Skin of body (tissue), 3 donors: Measurements from ENCODE around the gene AUNIP. TPM values are rescaled to one million over a fixed set of nuclear protein-coding genes. Genes with fewer than 3 reads are reported as not detected.

Experiments
- DNase-seq: peaks from one replicate; lab custom pipeline; 2025; lab: John Stamatoyannopoulos, UW
- small RNA-seq: library from RNA; depleted of rRNA; stranded (forward); fragments of <200 nt; gene quantifications from one replicate; pipeline ENCODE3, GENCODE V24; 2014; ENCODE audit warnings: low replicate concordance
- total RNA-seq: library from RNA; depleted of rRNA; stranded (reverse); fragments of >200 nt; gene quantifications from one replicate; pipeline ENCODE4 v1.2.3, GENCODE V29; 2014

The AUNIP gene
- total RNA-seq, 1 donor from 2014 or later = 1.1 TPM

GRCh38 chr1:25795946-25796810 lies 63.1 kb downstream of the AUNIP start:
- no peak for DNase-seq

- DNase-seq = no peak
Observed at GRCh38 chr1:25795211-25795610, 64.0 kb downstream of the AUNIP start.

DNA sequence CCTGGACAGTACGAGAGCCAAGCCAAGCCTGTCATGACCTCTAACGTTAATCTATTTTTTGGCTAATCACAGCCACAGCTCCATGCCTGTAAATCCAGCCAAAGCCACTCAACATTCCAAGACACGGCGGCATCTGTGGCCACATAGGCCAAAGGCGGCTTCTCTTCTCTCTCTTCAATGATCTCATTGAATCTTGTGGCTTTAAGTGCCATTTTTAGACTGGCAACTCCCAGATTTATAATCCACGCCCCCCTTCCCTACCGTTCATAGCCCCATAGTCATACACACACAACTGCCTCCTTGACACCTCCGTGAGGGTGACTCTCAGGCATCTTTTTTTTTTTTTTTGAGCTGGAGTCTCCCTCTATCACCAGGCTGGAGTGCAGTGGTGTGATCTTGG lies 64.9 kb downstream of the AUNIP start:
- no peak for DNase-seq

GRCh38 chr1:25793585-25794170 lies 65.6 kb downstream of the AUNIP start:
- no peak for DNase-seq

GRCh38 chr1:25792115-25792514 lies 67.1 kb downstream of the AUNIP start:
- DNase-seq = no peak

DNA sequence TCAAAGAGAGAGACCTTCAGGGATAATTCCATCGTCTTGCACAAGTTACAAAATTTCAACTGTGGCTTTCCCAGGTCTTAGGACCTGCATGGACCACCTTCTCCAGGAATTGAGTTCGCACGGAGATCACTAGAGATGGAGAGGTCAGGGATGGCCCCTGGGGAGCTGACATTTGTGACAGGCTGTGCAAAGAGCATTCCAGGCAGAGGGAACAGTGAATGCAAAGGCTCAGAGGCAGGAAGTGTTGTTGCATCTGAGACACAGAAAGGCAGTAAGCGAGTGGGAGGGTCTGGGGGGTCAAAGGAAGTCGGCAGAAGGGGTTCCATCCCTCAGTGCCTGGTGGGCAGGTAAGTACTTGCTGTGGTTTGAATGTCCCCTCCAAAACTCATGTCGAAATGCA lies 68.8 kb downstream of the AUNIP start:
- no peak for DNase-seq

GRCh38 chr1:25787760-25788166 lies 71.5 kb downstream of the AUNIP start:
- no peak for DNase-seq

DNA sequence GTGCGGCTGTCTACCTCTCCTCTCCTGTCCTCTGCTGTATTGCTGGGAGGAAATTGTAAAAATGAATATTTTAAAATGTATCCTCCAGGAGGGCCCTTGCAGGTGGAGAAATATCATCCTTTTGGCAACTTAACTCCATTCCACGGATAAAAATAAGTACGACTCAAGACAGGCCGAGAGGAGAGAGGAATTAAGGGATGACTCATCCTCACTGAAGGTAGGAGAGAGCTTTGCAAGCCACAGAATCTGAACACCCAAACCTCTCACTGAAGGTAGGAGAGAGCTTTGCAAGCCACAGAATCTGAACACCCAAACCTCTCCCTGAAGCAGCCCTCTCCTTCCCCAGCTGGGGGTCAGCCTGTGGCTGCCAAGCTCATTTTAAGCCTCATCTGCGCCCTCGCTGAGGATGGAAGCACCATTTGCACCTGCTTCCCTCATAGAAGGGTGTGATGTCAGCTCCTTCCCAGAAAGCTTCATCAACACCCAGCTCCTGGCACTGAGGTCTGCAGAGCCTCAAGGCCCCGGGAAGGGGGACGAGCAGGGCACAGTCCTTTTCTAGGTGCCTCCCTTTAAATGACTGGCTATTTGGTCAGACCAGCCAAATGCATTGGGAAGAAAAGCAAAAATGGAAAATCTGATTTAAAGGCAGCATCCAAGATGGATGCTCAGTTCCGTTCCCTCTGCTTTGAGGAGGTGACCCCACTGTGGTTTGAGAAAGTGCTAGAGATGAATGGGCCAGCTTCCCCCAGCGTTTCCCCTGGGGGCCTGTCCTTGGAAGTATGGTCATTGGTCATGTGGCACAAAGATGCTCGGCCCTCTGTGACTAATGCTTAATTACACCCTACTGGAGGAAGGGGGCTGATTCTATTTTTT lies 72.1 kb downstream of the AUNIP start:
- no peak for DNase-seq

DNA sequence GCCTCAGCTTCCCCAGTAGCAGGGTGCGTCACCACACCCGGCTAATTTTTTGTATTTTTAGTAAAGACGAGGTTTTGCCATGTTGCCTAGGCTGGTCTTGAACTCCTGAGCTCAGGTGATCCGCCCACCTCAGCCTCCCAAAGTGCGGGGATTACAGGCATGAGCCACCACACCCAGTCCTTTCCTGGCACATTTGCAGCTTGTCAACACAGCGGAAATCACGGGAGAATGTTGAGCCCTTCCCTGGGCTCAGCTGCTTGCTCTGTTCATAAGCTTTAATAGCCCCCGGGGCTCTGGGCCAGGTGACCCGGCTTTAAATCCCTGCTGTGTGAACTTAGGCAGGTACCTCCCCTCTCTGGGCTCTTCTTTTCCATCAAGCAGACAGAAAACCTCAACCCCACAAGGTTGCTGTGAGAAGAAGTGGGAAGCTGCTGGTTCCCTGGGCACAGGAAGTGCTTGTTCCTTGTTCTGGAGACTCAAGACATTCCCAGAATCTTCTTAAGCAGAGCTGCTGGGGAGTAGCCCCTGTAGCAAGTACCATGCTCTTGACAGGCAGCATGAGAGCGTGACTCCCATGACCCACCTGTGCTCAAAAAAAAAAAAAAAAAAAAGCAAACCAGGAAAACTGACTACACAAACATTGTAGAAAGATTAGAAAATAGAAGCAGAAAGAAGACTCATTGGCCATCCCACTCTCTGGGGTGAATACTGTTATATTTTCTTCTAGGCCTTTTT lies 73.8 kb downstream of the AUNIP start:
- DNase-seq = no peak

DNA sequence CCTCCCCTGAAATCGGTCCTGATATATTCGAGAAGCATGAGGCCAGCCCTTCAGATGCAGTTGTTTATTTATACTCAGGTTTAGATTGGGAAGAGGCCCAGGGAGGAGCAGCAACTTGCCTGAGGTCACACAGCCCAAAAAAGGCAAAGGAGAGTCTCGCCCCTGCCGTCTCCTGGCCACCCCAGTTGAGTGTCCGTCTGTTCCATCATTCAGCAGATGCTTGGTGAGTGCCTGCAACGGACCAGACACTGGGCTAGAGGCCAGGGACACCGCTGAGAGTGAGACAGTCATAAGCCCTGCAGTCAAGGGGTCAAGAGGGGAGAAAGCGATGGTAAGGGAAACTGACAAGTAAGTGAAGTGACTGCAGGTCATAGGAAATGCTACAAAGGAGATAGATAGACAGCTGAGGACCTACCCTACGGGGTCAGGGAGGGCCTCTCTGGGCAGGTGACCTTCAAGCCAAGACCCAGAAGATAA lies 74.6 kb downstream of the AUNIP start:
- DNase-seq = no peak

Small RNAs within 50 kb of the gene (small RNA-seq; reads per million reads assigned to genes)
- gene AL033528.1 = not detected
- gene RF00019 = not detected
- gene SNRPFP2 = not detected

Other genes with a start within 250 kb of the AUNIP start
- 7.9 TPM for gene MAN1C1, start 242.7 kb downstream of the AUNIP start, total RNA-seq
- gene SELENON, start 59.3 kb downstream of the AUNIP start, total RNA-seq = 15.9 TPM
- gene MTFR1L, start 39.5 kb downstream of the AUNIP start, total RNA-seq = 29.3 TPM
- 8.4 TPM for gene PAQR7, start 16.3 kb upstream of the AUNIP start, total RNA-seq
- 147 TPM for gene STMN1, start 47.0 kb upstream of the AUNIP start, total RNA-seq
- gene PAFAH2, start 138.6 kb upstream of the AUNIP start, total RNA-seq = 10.2 TPM
- gene EXTL1, start 162.3 kb upstream of the AUNIP start, total RNA-seq = 0.69 TPM
- 0.30 TPM for gene SLC30A2, start 186.7 kb upstream of the AUNIP start, total RNA-seq
- gene TRIM63, start 208.2 kb upstream of the AUNIP start, total RNA-seq = 4.7 TPM